OCI-LY1 (cell line): ENCODE results near the gene CFAP99.

Experiments
- EZH2 ChIP-seq: fragments of 200-600 bp; sonication (generic), shearing (Covaris generic); IDR thresholded peaks from 2 replicates; pipeline ENCODE4 v1.8.0; 2017; ENCODE audit warnings: borderline replicate concordance, mixed run types, mild to moderate bottlenecking, antibody characterized with exemption, low read length, moderate library complexity, mixed read lengths
- TF ChIP-seq, protein P1 (sequence below): fragments of 200-600 bp; sonication (generic), shearing (Covaris generic); IDR thresholded peaks from 2 replicates; pipeline ENCODE4 v1.5.1; 2017; ENCODE audit warnings: mild to moderate bottlenecking, antibody characterized with exemption, low read length, moderate library complexity, mixed read lengths

GRCh38 chr4:2418650-2419571 lies at the start of gene CFAP99:
- TF ChIP-seq, protein P1, sequence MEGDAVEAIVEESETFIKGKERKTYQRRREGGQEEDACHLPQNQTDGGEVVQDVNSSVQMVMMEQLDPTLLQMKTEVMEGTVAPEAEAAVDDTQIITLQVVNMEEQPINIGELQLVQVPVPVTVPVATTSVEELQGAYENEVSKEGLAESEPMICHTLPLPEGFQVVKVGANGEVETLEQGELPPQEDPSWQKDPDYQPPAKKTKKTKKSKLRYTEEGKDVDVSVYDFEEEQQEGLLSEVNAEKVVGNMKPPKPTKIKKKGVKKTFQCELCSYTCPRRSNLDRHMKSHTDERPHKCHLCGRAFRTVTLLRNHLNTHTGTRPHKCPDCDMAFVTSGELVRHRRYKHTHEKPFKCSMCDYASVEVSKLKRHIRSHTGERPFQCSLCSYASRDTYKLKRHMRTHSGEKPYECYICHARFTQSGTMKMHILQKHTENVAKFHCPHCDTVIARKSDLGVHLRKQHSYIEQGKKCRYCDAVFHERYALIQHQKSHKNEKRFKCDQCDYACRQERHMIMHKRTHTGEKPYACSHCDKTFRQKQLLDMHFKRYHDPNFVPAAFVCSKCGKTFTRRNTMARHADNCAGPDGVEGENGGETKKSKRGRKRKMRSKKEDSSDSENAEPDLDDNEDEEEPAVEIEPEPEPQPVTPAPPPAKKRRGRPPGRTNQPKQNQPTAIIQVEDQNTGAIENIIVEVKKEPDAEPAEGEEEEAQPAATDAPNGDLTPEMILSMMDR: no peak
- no peak for TF ChIP-seq EZH2
